H1 (cell line): ENCODE measurements around the gene KCND3. TPM values are rescaled to one million over a fixed set of nuclear protein-coding genes. Genes with fewer than 3 reads are reported as not detected.

Experiments
- CTCF ChIA-PET: fragments of 300-600 bp; sonication (Branson Sonifier 250); formaldehyde crosslinking; loops from one replicate; lab custom pipeline; 2021; ENCODE audit not compliant: partially characterized antibody; lab: Charles Lee
- POLR2A ChIA-PET: fragments of 300-600 bp; sonication (Branson Sonifier 250); formaldehyde crosslinking; loops from one replicate; lab custom pipeline; 2021; ENCODE audit warnings: inconsistent platforms; ENCODE audit not compliant: partially characterized antibody; lab: Charles Lee
- DNase-seq, 2 experiments: peaks; one replicate each; pipeline versions ENCODE4 v3.0.0 to v3.0.0-alpha.2; 2010 to 2022; ENCODE audit warnings: low spot score in 2 of 2, low read depth in 1 of 2, mixed read lengths in 1 of 2
- FAIRE-seq: peaks from 2 replicates; lab custom pipeline; 2011; peaks lifted over from hg19 to GRCh38; lab: Jason Lieb, UNC
- H2AFZ ChIP-seq: 2 replicates; pipeline ENCODE4 v1.8.1; 2012; ENCODE audit warnings: low read length, inconsistent platforms
- H2AK5ac ChIP-seq: 2 replicates; pipeline ENCODE4 v1.6.1; 2013; ENCODE audit warnings: low read depth, low read length
- H2BK120ac ChIP-seq: replicated peaks from 2 replicates; pipeline ENCODE3; 2013; ENCODE audit warnings: low read depth, low read length, inconsistent platforms
- H2BK12ac ChIP-seq: 2 replicates; pipeline ENCODE4 v1.6.1; 2013; ENCODE audit warnings: low read depth, low read length
- H2BK15ac ChIP-seq: 2 replicates; pipeline ENCODE4 v1.6.1; 2013; ENCODE audit warnings: low read length
- H2BK20ac ChIP-seq: 2 replicates; pipeline ENCODE4 v1.6.1; 2013; ENCODE audit warnings: low read length
- H2BK5ac ChIP-seq: 2 replicates; pipeline ENCODE4 v1.6.1; 2013; ENCODE audit warnings: low read depth, low read length
- H3K14ac ChIP-seq: 2 replicates; pipeline ENCODE4 v1.6.1; 2013; ENCODE audit warnings: inconsistent platforms; ENCODE audit not compliant: insufficient read length
- H3K18ac ChIP-seq: 2 replicates; pipeline ENCODE4 v1.6.1; 2013; ENCODE audit warnings: low read length; ENCODE audit errors: extremely low read depth
- H3K23ac ChIP-seq: 2 replicates; pipeline ENCODE4 v1.6.1; 2013; ENCODE audit warnings: inconsistent platforms; ENCODE audit not compliant: insufficient read length
- H3K23me2 ChIP-seq: 2 replicates; pipeline ENCODE4 v1.6.1; 2013; ENCODE audit warnings: low read depth, low read length
- H3K27ac ChIP-seq: 2 replicates; pipeline ENCODE4 v1.6.1; 2011; ENCODE audit warnings: low read depth, low read length, inconsistent platforms
- H3K27me3 ChIP-seq, 4 experiments: replicated peaks in 1 of 4; 1 replicate in 1 of 4; 2 replicates in 3 of 4; pipeline versions ENCODE4 v1.6.1 to v1.8.1; 2011 to 2013; ENCODE audit warnings: low read length in 3 of 4, mild to moderate bottlenecking in 3 of 4, inconsistent platforms in 2 of 4, mixed read lengths in 2 of 4, moderate library complexity in 1 of 4; ENCODE audit not compliant: control insufficient read depth in 3 of 4, insufficient read depth in 3 of 4; ENCODE audit errors: extremely low read depth in 1 of 4
- H3K36me3 ChIP-seq, 4 experiments: 2 replicates each; pipeline versions ENCODE4 v1.6.1 to v1.8.1; 2011 to 2013; ENCODE audit warnings: mild to moderate bottlenecking in 4 of 4, low read length in 3 of 4, moderate library complexity in 2 of 4, control low read depth in 1 of 4, inconsistent platforms in 1 of 4; ENCODE audit not compliant: insufficient read depth in 4 of 4, control insufficient read depth in 2 of 4
- H3K4ac ChIP-seq: replicated peaks from 2 replicates; pipeline ENCODE3; 2013; ENCODE audit warnings: low read length, low read depth, mixed read lengths, inconsistent platforms; ENCODE audit not compliant: insufficient read length
- H3K4me1 ChIP-seq, 4 experiments: replicated peaks in 1 of 4; 1 replicate in 1 of 4; 2 replicates in 3 of 4; pipeline versions ENCODE4 v1.6.1 to v1.8.1; 2011 to 2013; ENCODE audit warnings: low read length in 3 of 4, inconsistent platforms in 2 of 4, mixed read lengths in 1 of 4; ENCODE audit not compliant: insufficient read depth in 4 of 4, control insufficient read depth in 3 of 4
- H3K4me2 ChIP-seq, 2 experiments: 2 replicates each; pipeline versions ENCODE4 v1.6.1 to v1.8.1; 2011 to 2013; ENCODE audit warnings: low read depth in 2 of 2, low read length in 2 of 2, control low read depth in 1 of 2, inconsistent platforms in 1 of 2, mild to moderate bottlenecking in 1 of 2; ENCODE audit not compliant: insufficient read depth in 1 of 2
- H3K4me3 ChIP-seq, 4 experiments: fragments of 200-600, 300-600 bp in 1 of 4; sonication (generic), shearing (Covaris generic), sonication (Bioruptor Twin) in 1 of 4; 2 replicates each; pipeline versions ENCODE4 v1.5.1 to v1.8.1; 2011 to 2016; ENCODE audit warnings: low read length in 4 of 4, low read depth in 3 of 4, control low read depth in 2 of 4, inconsistent platforms in 2 of 4, mild to moderate bottlenecking in 2 of 4, mixed read lengths in 1 of 4, moderate library complexity in 1 of 4; ENCODE audit not compliant: insufficient read depth in 2 of 4; ENCODE audit errors: extremely low read depth in 1 of 4
- H3K56ac ChIP-seq: replicated peaks from 2 replicates; pipeline ENCODE3; 2013; ENCODE audit warnings: low read depth, mild to moderate bottlenecking, mixed read lengths, low read length, inconsistent platforms; ENCODE audit not compliant: insufficient read length
- H3K79me1 ChIP-seq: 2 replicates; pipeline ENCODE4 v1.6.1; 2013; ENCODE audit warnings: low read depth, low read length, control low read depth
- H3K79me2 ChIP-seq, 2 experiments: 2 replicates each; pipeline versions ENCODE4 v1.6.1 to v1.8.1; 2012 to 2013; ENCODE audit warnings: low read length in 2 of 2, mild to moderate bottlenecking in 2 of 2, inconsistent platforms in 1 of 2; ENCODE audit not compliant: insufficient read depth in 2 of 2, control insufficient read depth in 1 of 2
- H3K9ac ChIP-seq, 4 experiments: replicated peaks in 1 of 4; 1 replicate in 1 of 4; 2 replicates in 3 of 4; pipeline versions ENCODE4 v1.6.1 to v1.8.1; 2011 to 2013; ENCODE audit warnings: low read depth in 3 of 4, low read length in 3 of 4, control low read depth in 2 of 4, mild to moderate bottlenecking in 2 of 4, moderate library complexity in 2 of 4, inconsistent platforms in 1 of 4; ENCODE audit errors: extremely low read depth in 1 of 4
- H3K9me3 ChIP-seq, 2 experiments: 2 replicates each; pipeline versions ENCODE4 v1.6.1 to v1.8.1; 2012 to 2013; ENCODE audit warnings: mild to moderate bottlenecking in 2 of 2, moderate library complexity in 2 of 2, control low read depth in 1 of 2, inconsistent platforms in 1 of 2, low read depth in 1 of 2, low read length in 1 of 2, mixed read lengths in 1 of 2; ENCODE audit not compliant: insufficient read depth in 2 of 2
- H4K20me1 ChIP-seq, 2 experiments: replicated peaks in 1 of 2; 2 replicates each; pipeline versions ENCODE3 to v1.8.1; 2011 to 2013; ENCODE audit warnings: inconsistent platforms in 2 of 2, low read length in 2 of 2, mild to moderate bottlenecking in 1 of 2; ENCODE audit not compliant: insufficient read depth in 2 of 2, control insufficient read depth in 1 of 2
- H4K5ac ChIP-seq: 2 replicates; pipeline ENCODE4 v1.6.1; 2013; ENCODE audit warnings: low read length, low read depth, mixed read lengths, inconsistent platforms; ENCODE audit not compliant: insufficient read length
- H4K8ac ChIP-seq: 2 replicates; pipeline ENCODE4 v1.8.0; 2013; ENCODE audit warnings: mild to moderate bottlenecking, moderate library complexity, low read length, inconsistent platforms; ENCODE audit not compliant: insufficient read depth; ENCODE audit errors: extremely low read depth
- H4K91ac ChIP-seq: replicated peaks from 2 replicates; pipeline ENCODE3; 2013; ENCODE audit warnings: low read length, mixed read lengths, inconsistent platforms; ENCODE audit not compliant: insufficient read length
- ATF2 ChIP-seq: IDR thresholded peaks from 2 replicates; pipeline ENCODE4 v1.6.1; 2012; ENCODE audit warnings: low read length, inconsistent platforms
- ATF3 ChIP-seq: IDR thresholded peaks from 2 replicates; pipeline ENCODE4 v1.6.1; 2011; ENCODE audit warnings: low read depth, mild to moderate bottlenecking, low read length; ENCODE audit not compliant: insufficient read depth
- CBX5 ChIP-seq: fragments of 300-800, 300-1000 bp; sonication (generic); IDR thresholded peaks from 2 replicates; pipeline ENCODE4 v1.7.1; 2016; ENCODE audit warnings: antibody characterized with exemption, low read length, low read depth
- E2F6 ChIP-seq: IDR thresholded peaks from 2 replicates; pipeline ENCODE4 v1.6.1; 2012; ENCODE audit warnings: inconsistent platforms
- EP300 ChIP-seq, 2 experiments: IDR thresholded peaks; 1 replicate in 1 of 2; 2 replicates in 1 of 2; pipeline ENCODE4 v1.6.1; 2011 to 2012; ENCODE audit warnings: low read depth in 2 of 2, low read length in 2 of 2, mild to moderate bottlenecking in 2 of 2, borderline replicate concordance in 1 of 2, inconsistent platforms in 1 of 2, moderate library complexity in 1 of 2
- KDM5A ChIP-seq: fragments of 200-600 bp; IDR thresholded peaks from 2 replicates; pipeline ENCODE4 v1.7.1; 2012; ENCODE audit warnings: mild to moderate bottlenecking, low read length, inconsistent platforms, mixed read lengths
- NANOG ChIP-seq: IDR thresholded peaks from 2 replicates; pipeline ENCODE4 v1.6.1; 2011; ENCODE audit warnings: low read length, low read depth, mild to moderate bottlenecking, inconsistent platforms; ENCODE audit not compliant: insufficient read depth, poor library complexity, severe bottlenecking
- SIX5 ChIP-seq: IDR thresholded peaks from 2 replicates; pipeline ENCODE4 v1.6.1; 2011; ENCODE audit warnings: mild to moderate bottlenecking, low read depth, low read length
- SP4 ChIP-seq: IDR thresholded peaks from 2 replicates; pipeline ENCODE4 v1.6.1; 2012; ENCODE audit warnings: low read length, inconsistent platforms
- SRF ChIP-seq: IDR thresholded peaks from 2 replicates; pipeline ENCODE4 v1.6.1; 2011; ENCODE audit warnings: mild to moderate bottlenecking, low read depth, low read length, moderate library complexity
- WGBS, 2 experiments: shearing (Covaris generic) in 1 of 2; methylation state at CpG; one replicate each; pipeline versions ENCODE4 v1.1.6 to v1.1.7; 2013 to 2015; ENCODE audit warnings: low lambda C conversion rate in 2 of 2, mixed read lengths in 2 of 2, inconsistent platforms in 1 of 2, low coverage in 1 of 2, missing lambda C conversion rate in 1 of 2; ENCODE audit not compliant: insufficient replicate concordance in 2 of 2, insufficient coverage in 1 of 2, insufficient read length in 1 of 2; ENCODE audit errors: extremely low coverage in 1 of 2, missing lambda C conversion rate in 1 of 2; 5-methylcytosine and 5-hydroxymethylcytosine counted together
- polyA plus RNA-seq, 7 experiments: library from polyadenylated mRNA; depleted of rRNA in 3 of 7; stranded (reverse) in 5 of 7; unstranded in 2 of 7; fragments of >200 nt in 5 of 7; fragments of 200-250 nt in 2 of 7; gene quantifications; 1 replicate in 5 of 7; 2 replicates in 1 of 7; 4 replicates in 1 of 7; pipeline versions ENCODE4 v1.2.1 to v1.2.3, GENCODE V29; 2011 to 2013; ENCODE audit warnings: missing spikeins in 2 of 7, mixed read lengths in 2 of 7
- total RNA-seq: library from RNA; stranded (reverse); fragmentation: NEBNext Ultra II Directional; extraction: Animal tissue kit (Norgen Biotek cat#: 25700); gene quantifications from 2 replicates; pipeline ENCODE4 v1.2.1, GENCODE V29; 2021

The KCND3 gene
- total and polyA plus RNA-seq, 2 of the 8 experiments (the other 6 are each of a cell fraction or from before 2014, with no cell fraction given) = 0.14 to 0.48 TPM

- 90% methylated on average over 2 of the region's 2 CpGs; no CpG with 5 or more reads in 1 of the 2 experiments for WGBS, 2 experiments
- no peak overlapping the region for H2BK15ac ChIP-seq
- H3K79me2 ChIP-seq = no peaks in the 10 kb centered on the region
- no peaks in the 10 kb centered on the region for H3K27me3 ChIP-seq
- POLR2A ChIA-PET = no interaction called here
- H3K9ac ChIP-seq = no peak overlapping the region
- no peak overlapping the region for H3K4me3 ChIP-seq
- no peaks in the 10 kb centered on the region for H3K9me3 ChIP-seq
- no peak overlapping the region for H4K5ac ChIP-seq
- H3K4me2 ChIP-seq = no peak overlapping the region
- H3K36me3 ChIP-seq = no peaks in the 10 kb centered on the region
- no peak overlapping the region for H2BK5ac ChIP-seq
- H2BK12ac ChIP-seq = no peak overlapping the region
- H3K27ac ChIP-seq = no peak overlapping the region
- H2AFZ ChIP-seq = no peak overlapping the region
- H3K18ac ChIP-seq = no peak overlapping the region
- H4K8ac ChIP-seq = no peak overlapping the region
- H4K91ac ChIP-seq = no peak overlapping the region
- no peaks in the 10 kb centered on the region for H4K20me1 ChIP-seq
- H3K79me1 ChIP-seq = no peaks in the 10 kb centered on the region
- no peaks in the 10 kb centered on the region for H3K23me2 ChIP-seq
- peaks cover 0 to 4% (median 0%) of the 10 kb centered on the region in 4 experiments; a peak in 1 of 7 replicates for H3K4me1 ChIP-seq
- no peak overlapping the region for H2AK5ac ChIP-seq
- FAIRE-seq = no peak
- no peak overlapping the region for H3K23ac ChIP-seq
- H2BK120ac ChIP-seq = no peak overlapping the region
- no peak for DNase-seq
- H2BK20ac ChIP-seq = no peak overlapping the region
- no peak overlapping the region for H3K56ac ChIP-seq
- H3K4ac ChIP-seq = no peak overlapping the region
- no peak overlapping the region for H3K14ac ChIP-seq
- CTCF ChIA-PET = interaction anchor here (0.6 to 3.1 kb wide), 8 partner anchors 20 to 582 kb away, joined by 3 to 12 read pairs (median 3); no protein-coding TSS in a partner anchor
- TF ChIP-seq SRF (no peak), E2F6 (no peak), SP4 (no peak), SIX5 (no peak), ATF2 (no peak), ATF3 (no peak), EP300 (IDR thresholded peaks at IDR 0.05; ENCODE audit: borderline replicate concordance in 1 of 2, low read depth in 2 of 2, low read length in 2 of 2) (no peak), NANOG (no peak), KDM5A (no peak), CBX5 (no peak)
Measured at GRCh38 chr1:111789666-111790316, 199.7 kb downstream of the KCND3 start.
